Nephron progenitor cell (in vitro differentiated cells): ENCODE data around the gene AFG1L.

Source experiments
- DNase-seq: peaks from one replicate; pipeline ENCODE4 v3.0.0; 2021
- H3K27ac Mint-ChIP-seq: 2 replicates; pipeline ENCODE4 v1.8.0; 2021; ENCODE audit warnings: mild to moderate bottlenecking, moderate library complexity, mixed read lengths
- H3K27me3 Mint-ChIP-seq: 2 replicates; pipeline ENCODE4 v1.8.0; 2021; ENCODE audit warnings: mild to moderate bottlenecking, low read depth, mixed read lengths; ENCODE audit not compliant: poor library complexity
- H3K36me3 Mint-ChIP-seq: 2 replicates; pipeline ENCODE4 v1.8.0; 2021; ENCODE audit warnings: low read depth, mixed read lengths
- H3K4me1 Mint-ChIP-seq: 2 replicates; pipeline ENCODE4 v1.8.0; 2021; ENCODE audit warnings: mixed read lengths
- H3K4me3 Mint-ChIP-seq: 2 replicates; pipeline ENCODE4 v1.8.0; 2021; ENCODE audit warnings: mild to moderate bottlenecking, moderate library complexity, mixed read lengths
- H3K9me3 Mint-ChIP-seq: 2 replicates; pipeline ENCODE4 v1.8.0; 2021; ENCODE audit warnings: mild to moderate bottlenecking, moderate library complexity, mixed read lengths
- TF ChIP-seq, protein P1 (sequence below): fragments of 200-600 bp; sonication (generic); IDR thresholded peaks from 2 replicates; pipeline ENCODE4 v1.5.0; 2021; ENCODE audit warnings: antibody characterized with exemption

Gene AFG1L

DNA sequence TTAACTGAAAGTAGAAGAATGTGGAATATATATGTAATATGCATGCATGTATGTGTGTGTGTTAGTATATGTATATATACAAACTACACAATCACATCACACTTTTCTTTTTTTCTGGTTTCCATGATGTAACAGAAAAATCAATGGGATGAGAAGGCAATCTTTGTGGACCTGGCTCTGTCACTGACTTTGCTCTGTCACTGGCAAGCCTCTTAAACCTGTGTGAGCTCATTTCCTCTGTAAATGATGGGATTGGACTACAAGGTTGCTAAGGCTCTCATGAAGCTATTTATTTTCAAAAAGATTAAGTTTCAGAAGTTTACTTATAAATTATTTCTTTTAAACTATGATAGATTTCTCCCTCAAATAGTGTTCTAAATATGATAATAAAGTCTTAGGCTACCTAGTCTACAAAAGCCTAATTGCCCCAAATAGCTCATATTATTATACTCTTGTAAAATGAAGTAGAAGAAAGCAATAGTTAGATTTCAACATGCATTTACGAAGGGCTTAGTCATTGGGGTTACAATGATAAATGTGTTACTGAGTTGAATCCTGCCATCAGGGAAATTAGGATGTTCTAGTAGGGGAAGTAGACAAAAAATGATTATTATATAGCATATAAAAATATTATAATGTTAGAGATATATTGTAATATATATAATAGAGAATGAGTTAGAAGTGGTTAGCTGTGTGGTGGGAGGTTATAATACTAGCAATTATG, 129.3 kb downstream of the AFG1L start:
- TF ChIP-seq, protein P1, sequence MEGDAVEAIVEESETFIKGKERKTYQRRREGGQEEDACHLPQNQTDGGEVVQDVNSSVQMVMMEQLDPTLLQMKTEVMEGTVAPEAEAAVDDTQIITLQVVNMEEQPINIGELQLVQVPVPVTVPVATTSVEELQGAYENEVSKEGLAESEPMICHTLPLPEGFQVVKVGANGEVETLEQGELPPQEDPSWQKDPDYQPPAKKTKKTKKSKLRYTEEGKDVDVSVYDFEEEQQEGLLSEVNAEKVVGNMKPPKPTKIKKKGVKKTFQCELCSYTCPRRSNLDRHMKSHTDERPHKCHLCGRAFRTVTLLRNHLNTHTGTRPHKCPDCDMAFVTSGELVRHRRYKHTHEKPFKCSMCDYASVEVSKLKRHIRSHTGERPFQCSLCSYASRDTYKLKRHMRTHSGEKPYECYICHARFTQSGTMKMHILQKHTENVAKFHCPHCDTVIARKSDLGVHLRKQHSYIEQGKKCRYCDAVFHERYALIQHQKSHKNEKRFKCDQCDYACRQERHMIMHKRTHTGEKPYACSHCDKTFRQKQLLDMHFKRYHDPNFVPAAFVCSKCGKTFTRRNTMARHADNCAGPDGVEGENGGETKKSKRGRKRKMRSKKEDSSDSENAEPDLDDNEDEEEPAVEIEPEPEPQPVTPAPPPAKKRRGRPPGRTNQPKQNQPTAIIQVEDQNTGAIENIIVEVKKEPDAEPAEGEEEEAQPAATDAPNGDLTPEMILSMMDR, result no peak
- Mint-ChIP-seq H3K4me1 (no peaks in the 10 kb centered on the region), H3K4me3 (no peak overlapping the region), H3K27ac (no peak overlapping the region), H3K27me3 (no peaks in the 10 kb centered on the region), H3K36me3 (peaks cover 11% of the 10 kb centered on the region), H3K9me3 (peaks cover 9% of the 10 kb centered on the region)
- no peak for DNase-seq

- peaks cover 13% of the 10 kb centered on the region for H3K36me3 Mint-ChIP-seq
- peaks cover 12% of the 10 kb centered on the region for H3K9me3 Mint-ChIP-seq
- TF ChIP-seq, protein P1, result no peak
- H3K4me3 Mint-ChIP-seq, result no peak overlapping the region
- H3K4me1 Mint-ChIP-seq, result no peaks in the 10 kb centered on the region
- DNase-seq, result no peak
- no peak overlapping the region for H3K27ac Mint-ChIP-seq
- H3K27me3 Mint-ChIP-seq, result no peaks in the 10 kb centered on the region
Observed at GRCh38 chr6:108425428-108425827, 130.6 kb downstream of the AFG1L start.

- no peaks in the 10 kb centered on the region for H3K27me3 Mint-ChIP-seq
- no peak overlapping the region for H3K27ac Mint-ChIP-seq
Observed at GRCh38 chr6:108432143-108432542, 137.3 kb downstream of the AFG1L start.

DNA sequence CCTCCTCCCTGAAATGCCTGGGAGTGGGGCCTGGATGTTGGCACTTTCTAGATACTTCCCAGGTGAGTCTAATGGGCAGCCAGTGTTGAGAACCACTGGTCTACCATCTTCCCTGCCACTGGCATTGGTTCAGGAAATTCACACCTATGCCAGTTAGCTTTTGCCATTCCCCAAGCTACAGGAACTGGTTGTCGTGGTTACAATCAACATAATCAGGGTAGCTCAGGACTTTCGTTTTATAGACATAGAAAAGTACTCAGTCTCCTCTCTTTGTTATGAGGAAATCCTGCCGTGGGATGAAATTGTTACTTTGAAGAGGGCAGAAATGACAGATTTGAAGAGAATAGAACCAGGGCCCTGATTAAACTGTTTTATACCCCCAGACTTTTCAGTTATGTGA, 137.9 kb downstream of the AFG1L start:
- no peak for DNase-seq
- H3K27ac Mint-ChIP-seq, result no peak overlapping the region
- TF ChIP-seq, protein P1, result no peak
- H3K9me3 Mint-ChIP-seq, result peaks cover 12% of the 10 kb centered on the region
- H3K27me3 Mint-ChIP-seq, result no peaks in the 10 kb centered on the region
- H3K4me3 Mint-ChIP-seq, result no peak overlapping the region
- H3K36me3 Mint-ChIP-seq, result peaks cover 13% of the 10 kb centered on the region
- H3K4me1 Mint-ChIP-seq, result peaks cover 7% of the 10 kb centered on the region

More at GRCh38 chr6:108432143-108432542, 137.3 kb downstream of the AFG1L start:
- DNase-seq, result no peak
- Mint-ChIP-seq H3K36me3 (peaks cover 13% of the 10 kb centered on the region), H3K4me3 (no peak overlapping the region), H3K9me3 (peaks cover 12% of the 10 kb centered on the region), H3K4me1 (peaks cover 7% of the 10 kb centered on the region)
- TF ChIP-seq, protein P1, result no peak

DNA sequence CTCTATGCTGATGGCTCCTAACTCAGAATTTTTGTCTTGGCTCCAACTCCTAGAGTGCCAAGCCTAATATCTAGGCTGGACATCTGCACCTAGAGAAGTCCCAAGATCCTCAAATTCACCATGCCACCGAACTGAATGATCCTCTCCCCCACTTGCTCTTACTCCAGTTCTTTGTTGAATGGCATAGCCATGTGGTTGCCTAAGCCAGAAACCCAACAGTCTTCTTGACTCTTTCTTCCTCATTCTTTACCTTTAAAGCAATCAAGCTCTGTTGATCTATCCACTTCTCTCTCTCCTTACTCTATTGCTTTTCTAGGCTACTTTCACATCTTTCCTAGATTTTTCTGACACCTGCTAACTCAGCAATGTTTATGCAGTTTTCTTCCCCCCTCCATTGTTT, 139.4 kb downstream of the AFG1L start:
- Mint-ChIP-seq H3K27ac (no peak overlapping the region), H3K4me3 (no peak overlapping the region), H3K9me3 (peaks cover 2% of the 10 kb centered on the region), H3K27me3 (peaks cover 3% of the 10 kb centered on the region), H3K36me3 (peaks cover under 1% of the 10 kb centered on the region), H3K4me1 (peaks cover 7% of the 10 kb centered on the region)
- TF ChIP-seq, protein P1, result no peak
- no peak for DNase-seq

- no peaks in the 10 kb centered on the region for H3K36me3 Mint-ChIP-seq
- peaks cover 7% of the 10 kb centered on the region for H3K4me1 Mint-ChIP-seq
- peaks cover 3% of the 10 kb centered on the region for H3K27me3 Mint-ChIP-seq
- TF ChIP-seq, protein P1, result no peak
- H3K27ac Mint-ChIP-seq, result no peak overlapping the region
- H3K4me3 Mint-ChIP-seq, result no peak overlapping the region
- DNase-seq, result no peak
- no peaks in the 10 kb centered on the region for H3K9me3 Mint-ChIP-seq
Observed at GRCh38 chr6:108435391-108435790, 140.5 kb downstream of the AFG1L start.
